Right lobe of liver (tissue), 4 donors: ENCODE measurements around the gene MINDY1.

Experiments used
- POLR2A ChIP-seq: fragments of 450-650 bp; IDR thresholded peaks from one replicate; pipeline ENCODE4 v1.6.1; 2017; ENCODE audit warnings: antibody characterized with exemption, mild to moderate bottlenecking
- TF ChIP-seq, protein P1 (sequence below), 4 donors: fragments of 200-600 bp in 3 of 4; fragments of 450-650 bp in 1 of 4; IDR thresholded peaks; one replicate each; pipeline versions ENCODE4 v1.5.1 to v1.8.0; 2016 to 2022; ENCODE audit warnings: antibody characterized with exemption in 4 of 4, mild to moderate bottlenecking in 2 of 4
- donor health status: DM: no; HTN: no; CAD: no.
- donor health status: DM: no; HTN: no; CAD: no.
- donor health status: DM: no; HTN: yes; CAD: no.

DNA sequence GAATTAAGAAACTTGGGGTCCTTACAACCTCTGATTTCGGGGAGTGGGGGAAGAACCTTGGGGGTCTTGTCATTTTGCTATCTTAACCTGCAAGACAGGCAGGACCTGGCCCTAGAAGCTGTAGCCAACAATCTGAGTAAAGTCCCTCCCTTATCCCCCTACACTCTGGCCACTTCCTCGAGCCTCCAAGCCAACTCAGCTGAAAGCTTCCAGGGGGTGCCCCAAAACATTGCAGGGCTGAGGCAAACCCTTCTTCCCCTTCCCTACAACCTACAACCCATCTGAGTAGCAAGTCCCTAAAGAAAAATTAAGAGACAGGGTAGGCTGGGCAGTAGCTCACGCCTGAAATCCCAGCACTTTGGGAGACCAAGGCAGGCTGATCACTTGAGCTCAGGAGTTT is 37.1 kb downstream of the MINDY1 start:
- TF ChIP-seq, protein P1, sequence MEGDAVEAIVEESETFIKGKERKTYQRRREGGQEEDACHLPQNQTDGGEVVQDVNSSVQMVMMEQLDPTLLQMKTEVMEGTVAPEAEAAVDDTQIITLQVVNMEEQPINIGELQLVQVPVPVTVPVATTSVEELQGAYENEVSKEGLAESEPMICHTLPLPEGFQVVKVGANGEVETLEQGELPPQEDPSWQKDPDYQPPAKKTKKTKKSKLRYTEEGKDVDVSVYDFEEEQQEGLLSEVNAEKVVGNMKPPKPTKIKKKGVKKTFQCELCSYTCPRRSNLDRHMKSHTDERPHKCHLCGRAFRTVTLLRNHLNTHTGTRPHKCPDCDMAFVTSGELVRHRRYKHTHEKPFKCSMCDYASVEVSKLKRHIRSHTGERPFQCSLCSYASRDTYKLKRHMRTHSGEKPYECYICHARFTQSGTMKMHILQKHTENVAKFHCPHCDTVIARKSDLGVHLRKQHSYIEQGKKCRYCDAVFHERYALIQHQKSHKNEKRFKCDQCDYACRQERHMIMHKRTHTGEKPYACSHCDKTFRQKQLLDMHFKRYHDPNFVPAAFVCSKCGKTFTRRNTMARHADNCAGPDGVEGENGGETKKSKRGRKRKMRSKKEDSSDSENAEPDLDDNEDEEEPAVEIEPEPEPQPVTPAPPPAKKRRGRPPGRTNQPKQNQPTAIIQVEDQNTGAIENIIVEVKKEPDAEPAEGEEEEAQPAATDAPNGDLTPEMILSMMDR (IDR thresholded peaks at IDR 0.05), result no peak
- no peak for TF ChIP-seq POLR2A
